Measurements from ENCODE around the gene APEH. TPM values are rescaled to one million over a fixed set of nuclear protein-coding genes. Genes with fewer than 3 reads are reported as not detected.

Gene APEH
- total RNA-seq, 4 donors from 2014 or later, result 53.9 to 151 (median 116) TPM

DNA sequence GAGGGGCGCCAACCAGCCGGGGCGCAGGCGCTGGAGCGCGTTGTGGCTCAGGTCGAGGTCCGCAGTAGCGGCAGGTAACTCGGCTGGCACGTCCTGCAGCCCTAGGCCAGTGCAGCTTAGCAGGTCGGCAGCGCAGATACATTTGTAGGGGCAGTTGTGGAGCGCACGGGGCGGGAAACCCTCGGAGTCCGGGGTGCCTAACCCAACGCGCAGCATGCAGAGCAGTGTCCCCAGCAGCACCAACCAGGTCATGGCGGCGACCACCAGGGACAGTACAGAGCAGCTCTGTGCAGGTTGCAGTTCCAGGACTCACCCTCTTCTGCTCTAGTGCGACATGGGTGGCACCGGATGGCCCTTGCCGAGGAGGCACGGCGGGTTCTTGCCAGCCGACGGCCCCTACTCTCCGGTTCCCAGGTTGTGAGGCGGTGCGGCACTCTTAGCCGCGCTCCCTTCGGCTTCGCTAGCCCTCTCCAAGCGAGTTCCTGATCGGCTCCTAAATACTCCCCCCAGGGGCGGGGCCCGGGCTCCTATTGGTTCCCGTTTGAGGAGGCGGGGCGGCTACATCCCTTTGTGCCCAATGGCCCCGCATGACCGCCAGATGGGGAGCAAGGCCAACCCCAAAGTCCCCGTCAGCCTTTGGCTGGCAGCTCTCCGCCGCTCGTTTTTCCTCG, 45.2 kb downstream of the APEH start, which contains the start of gene AMIGO3:
Gene AMIGO3 (minus strand): TSS at position 471 of the 671 bp plus-strand sequence. CDS start 219 bp downstream, at position 252.
- Histone ChIP-seq H3K27ac (peak within 1 kb of the TSS; percentile 62 to 84 (median 81)), H3K4me1 (peaks cover 18 to 33% (median 28%) of the 10 kb centered on the region in 4 donors), H3K4me3 (peak within 1 kb of the TSS; percentile 15 to 51 (median 40)), H3K27me3 (no peaks in the 10 kb centered on the region), H3K9me3 (no peaks in the 10 kb centered on the region), H3K36me3 (no peaks in the 10 kb centered on the region)
- in situ Hi-C loops (cut with MboI; ENCODE audit: low pct_ligation_motif_present in 1 of 4, low pct_unique_long_range_greater_than_20kb in 1 of 4, low sequenced_read_pairs in 3 of 4) (no loop called here), intact Hi-C loops (cut with DNase I; ENCODE audit: low total_unique reads) (no loop called here)
- WGBS, 2 donors (ENCODE audit: low coverage in 1 of 2), result 0% methylated on average over 47 of the region's 50 CpGs; no CpG with 5 or more reads in 1 of the 2 donors
- DNase-seq, result peak; percentile 97
- peak; percentile 81 for TF ChIP-seq POLR2A (IDR thresholded peaks at IDR 0.05)
- TF ChIP-seq POLR2AphosphoS5 (IDR thresholded peaks at IDR 0.05), result peak; percentile 74 to 92 (median 85)
- TF ChIP-seq, protein P1, sequence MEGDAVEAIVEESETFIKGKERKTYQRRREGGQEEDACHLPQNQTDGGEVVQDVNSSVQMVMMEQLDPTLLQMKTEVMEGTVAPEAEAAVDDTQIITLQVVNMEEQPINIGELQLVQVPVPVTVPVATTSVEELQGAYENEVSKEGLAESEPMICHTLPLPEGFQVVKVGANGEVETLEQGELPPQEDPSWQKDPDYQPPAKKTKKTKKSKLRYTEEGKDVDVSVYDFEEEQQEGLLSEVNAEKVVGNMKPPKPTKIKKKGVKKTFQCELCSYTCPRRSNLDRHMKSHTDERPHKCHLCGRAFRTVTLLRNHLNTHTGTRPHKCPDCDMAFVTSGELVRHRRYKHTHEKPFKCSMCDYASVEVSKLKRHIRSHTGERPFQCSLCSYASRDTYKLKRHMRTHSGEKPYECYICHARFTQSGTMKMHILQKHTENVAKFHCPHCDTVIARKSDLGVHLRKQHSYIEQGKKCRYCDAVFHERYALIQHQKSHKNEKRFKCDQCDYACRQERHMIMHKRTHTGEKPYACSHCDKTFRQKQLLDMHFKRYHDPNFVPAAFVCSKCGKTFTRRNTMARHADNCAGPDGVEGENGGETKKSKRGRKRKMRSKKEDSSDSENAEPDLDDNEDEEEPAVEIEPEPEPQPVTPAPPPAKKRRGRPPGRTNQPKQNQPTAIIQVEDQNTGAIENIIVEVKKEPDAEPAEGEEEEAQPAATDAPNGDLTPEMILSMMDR (IDR thresholded peaks at IDR 0.05), result peak; percentile 58 to 92 (median 66)
- no peak for TF ChIP-seq EP300 (IDR thresholded peaks at IDR 0.05; ENCODE audit: low read depth)

GRCh38 chr3:49720855-49721595, 46.9 kb downstream of the APEH start:
- no peak overlapping the region for H3K27ac ChIP-seq
- WGBS, 2 donors (ENCODE audit: low coverage in 1 of 2), result 66% methylated on average over 4 of the region's 4 CpGs; no CpG with 5 or more reads in 1 of the 2 donors
- no peak overlapping the region for H3K4me3 ChIP-seq
- no peak for DNase-seq
- intact Hi-C loops (cut with DNase I; ENCODE audit: low total_unique reads), result no loop called here
- peaks cover 24 to 47% (median 35%) of the 10 kb centered on the region in 4 donors for H3K4me1 ChIP-seq
- TF ChIP-seq EP300 (IDR thresholded peaks at IDR 0.05; ENCODE audit: low read depth), result no peak
- TF ChIP-seq POLR2A (IDR thresholded peaks at IDR 0.05), result no peak
- TF ChIP-seq, protein P1 (IDR thresholded peaks at IDR 0.05), result no peak
- TF ChIP-seq POLR2AphosphoS5 (IDR thresholded peaks at IDR 0.05), result no peak
- H3K27me3 ChIP-seq, result no peaks in the 10 kb centered on the region
- no peaks in the 10 kb centered on the region for H3K9me3 ChIP-seq
- in situ Hi-C loops (cut with MboI; ENCODE audit: low pct_ligation_motif_present in 1 of 4, low pct_unique_long_range_greater_than_20kb in 1 of 4, low sequenced_read_pairs in 3 of 4), result loop anchor here in 1 of 4 donors (5.0 kb wide), 1 partner anchor 66 kb away; the partner anchor contains the start of gene IP6K1
- no peaks in the 10 kb centered on the region for H3K36me3 ChIP-seq

- Histone ChIP-seq H3K27me3 (no peaks in the 10 kb centered on the region), H3K9me3 (no peaks in the 10 kb centered on the region), H3K4me3 (no peak overlapping the region), H3K4me1 (peaks cover 24 to 52% (median 37%) of the 10 kb centered on the region in 4 donors), H3K27ac (no peak overlapping the region), H3K36me3 (no peaks in the 10 kb centered on the region)
- in situ Hi-C loops (cut with MboI; ENCODE audit: low pct_ligation_motif_present in 1 of 4, low pct_unique_long_range_greater_than_20kb in 1 of 4, low sequenced_read_pairs in 3 of 4), result loop anchor here in 1 of 4 donors (5.0 kb wide), 1 partner anchor 66 kb away; the partner anchor contains the start of gene IP6K1
- TF ChIP-seq POLR2A (IDR thresholded peaks at IDR 0.05), result no peak
- no peak for TF ChIP-seq POLR2AphosphoS5 (IDR thresholded peaks at IDR 0.05)
- TF ChIP-seq, protein P1 (IDR thresholded peaks at IDR 0.05), result no peak
- TF ChIP-seq EP300 (IDR thresholded peaks at IDR 0.05; ENCODE audit: low read depth), result no peak
- DNase-seq, result no peak
- intact Hi-C loops (cut with DNase I; ENCODE audit: low total_unique reads), result no loop called here
- 77 to 88% methylated on average over 4 to 9 of the region's 9 CpGs for WGBS, 2 donors (ENCODE audit: low coverage in 1 of 2)
Observed at GRCh38 chr3:49721596-49721895, 47.4 kb downstream of the APEH start.

All from transverse colon (tissue), 4 donors.